Esophagus squamous epithelium (tissue), 4 donors: ENCODE results near the gene CIRBP.

Experiments
- CTCF ChIP-seq, 6 experiments: fragments of 450-650 bp in 4 of 6; fragments of 200-600 bp in 2 of 6; sonication (generic) in 2 of 6; IDR thresholded peaks; one replicate each; pipeline ENCODE4 v1.5.1; 2016 to 2019; ENCODE audit warnings: antibody characterized with exemption in 6 of 6, mild to moderate bottlenecking in 4 of 6, moderate library complexity in 4 of 6
- POLR2A ChIP-seq, 4 donors: fragments of 450-650 bp; IDR thresholded peaks; one replicate each; pipeline ENCODE4 v1.6.1; 2017; ENCODE audit warnings: antibody characterized with exemption in 4 of 4, mild to moderate bottlenecking in 4 of 4, moderate library complexity in 3 of 4

GRCh38 chr19:1291761-1292418 is 22.8 kb downstream of the CIRBP start:
- no peak for TF ChIP-seq CTCF (IDR thresholded peaks at IDR 0.05)
- no peak for TF ChIP-seq POLR2A (IDR thresholded peaks at IDR 0.05)
